ENCODE results near the gene DENND5A.
"Not testable (repeated sequence)": the region's sequence is repeated elsewhere in the genome, so short reads cannot be mapped to it uniquely, and the experiment has no call there.

- TF ChIP-seq POLR2A (IDR thresholded peaks at IDR 0.05); CTCF (IDR thresholded peaks at IDR 0.05 in 8 of 11, conservative IDR thresholded peaks at IDR 0.05 in 3 of 11): not testable (repeated sequence)
These were observed 166.7 kb downstream of the DENND5A start for GRCh38 chr11:9098455-9098854.
